HepG2 (cell line): ENCODE data around the gene FAF1. TPM values are rescaled to one million over a fixed set of nuclear protein-coding genes. Genes with fewer than 3 reads are reported as not detected.

ENCODE experiments used
- ATF6 ChIP-seq: sonication (generic); formaldehyde crosslinking; conservative IDR thresholded peaks from 2 replicates; pipeline ENCODE4 v1.4.0; 2020; ENCODE audit warnings: missing genetic modification reagents
- MED1 ChIP-seq: sonication (generic); formaldehyde crosslinking; IDR thresholded peaks from 2 replicates; pipeline ENCODE4 v1.4.0; 2020; ENCODE audit warnings: missing genetic modification reagents
- TFE3 ChIP-seq: IDR thresholded peaks from 2 replicates; pipeline ENCODE4 v1.6.1; 2016
- TRAFD1 ChIP-seq: sonication (generic); formaldehyde crosslinking; IDR thresholded peaks from 2 replicates; pipeline ENCODE4 v1.5.1; 2020; ENCODE audit warnings: missing genetic modification reagents, mild to moderate bottlenecking, borderline replicate concordance
- ZBTB3 ChIP-seq: sonication (generic); formaldehyde crosslinking; IDR thresholded peaks from 2 replicates; pipeline ENCODE4 v1.4.0; 2020; ENCODE audit warnings: low read depth, mild to moderate bottlenecking, moderate library complexity, missing genetic modification reagents, borderline replicate concordance
- ZBTB33 ChIP-seq: sonication (generic); formaldehyde crosslinking; IDR thresholded peaks from 2 replicates; pipeline ENCODE4 v1.4.0; 2020; ENCODE audit warnings: missing genetic modification reagents
- ZFP41 ChIP-seq: sonication (generic); formaldehyde crosslinking; IDR thresholded peaks from 2 replicates; pipeline ENCODE4 v1.4.0; 2020; ENCODE audit warnings: mild to moderate bottlenecking, missing genetic modification reagents, borderline replicate concordance
- ZNF136 ChIP-seq: sonication (generic); formaldehyde crosslinking; IDR thresholded peaks from 2 replicates; pipeline ENCODE4 v1.8.1; 2022; ENCODE audit warnings: low read depth, mild to moderate bottlenecking, moderate library complexity, missing genetic modification reagents
- ZNF142 ChIP-seq: sonication (generic); formaldehyde crosslinking; IDR thresholded peaks from 2 replicates; pipeline ENCODE4 v1.4.0; 2020; ENCODE audit warnings: missing genetic modification reagents
- ZNF451 ChIP-seq: sonication (generic); formaldehyde crosslinking; IDR thresholded peaks from 2 replicates; pipeline ENCODE4 v1.5.0; 2020; ENCODE audit warnings: mild to moderate bottlenecking, missing genetic modification reagents
- ZSCAN31 ChIP-seq: sonication (generic); formaldehyde crosslinking; IDR thresholded peaks from 2 replicates; pipeline ENCODE4 v1.5.0; 2020; ENCODE audit warnings: low read depth, mild to moderate bottlenecking, missing genetic modification reagents
- polyA plus RNA-seq, 8 experiments: library from polyadenylated mRNA; depleted of rRNA in 3 of 8; stranded (reverse) in 7 of 8; unstranded in 1 of 8; fragments of >200 nt; fragmentation: Illumina TruSeq in 4 of 8; extraction: Trizol in 4 of 8; gene quantifications; 2 replicates each; pipeline versions ENCODE4 v1.2.1 to v1.2.3, GENCODE V29; 2011 to 2016; ENCODE audit warnings: low read depth in 4 of 8, missing spikeins in 1 of 8, mixed read lengths in 1 of 8; ENCODE audit not compliant: insufficient read depth in 1 of 8
- total RNA-seq, 5 experiments: library from RNA; depleted of rRNA; stranded (reverse); fragments of >200 nt; fragmentation: Illumina TruSeq; extraction: Trizol; gene quantifications; 2 replicates each; pipeline ENCODE4 v1.2.3, GENCODE V29; 2016; ENCODE audit warnings: low read depth in 1 of 5
- TF ChIP-seq, protein P1 (sequence below): sonication (generic); formaldehyde crosslinking; IDR thresholded peaks from 2 replicates; pipeline ENCODE4 v1.8.0; 2022; ENCODE audit warnings: missing genetic modification reagents, mild to moderate bottlenecking, borderline replicate concordance

The FAF1 gene
- total and polyA plus RNA-seq, 2 of the 13 experiments (the other 11 are each of a cell fraction or from before 2014, with no cell fraction given), result 19.4 to 63.3 TPM

DNA sequence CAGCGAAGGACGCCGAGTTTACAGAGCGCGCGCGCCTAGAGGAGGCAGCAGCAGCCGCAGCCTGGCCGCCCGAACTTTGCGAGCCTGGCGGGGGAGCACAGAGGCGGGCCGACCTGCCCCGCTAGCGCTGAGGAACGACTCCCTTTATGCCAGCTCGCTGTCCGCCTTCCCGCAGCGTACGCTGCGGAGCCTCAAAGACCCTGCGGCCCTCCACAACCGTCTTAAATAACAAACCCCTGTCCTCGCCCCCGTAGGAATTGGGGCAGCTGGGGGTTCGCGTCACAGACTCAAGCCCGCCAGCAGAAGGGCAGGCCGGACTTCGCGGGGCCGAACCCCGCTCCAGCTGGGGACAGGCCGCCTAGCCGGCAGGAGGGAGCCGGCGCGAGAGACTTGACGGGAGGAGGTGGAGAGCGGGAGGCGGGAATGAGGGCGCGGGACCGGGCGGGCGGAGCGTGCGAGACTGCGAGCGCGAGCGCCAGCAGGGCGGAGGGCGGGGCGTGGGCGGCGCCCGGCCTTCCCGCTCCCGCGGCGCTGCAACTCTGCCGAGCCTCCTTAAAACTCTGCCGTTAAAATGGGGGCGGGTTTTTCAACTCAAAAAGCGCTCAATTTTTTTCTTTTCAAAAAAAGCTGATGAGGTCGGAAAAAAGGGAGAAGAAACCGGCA is 8.2 kb upstream of the FAF1 start (continued):
- TF ChIP-seq TRAFD1 (CRISPR knock-in tag), result 0 out of 2 replicates have a peak, but pooled peaks have one; percentile 69
- TF ChIP-seq ZNF142 (CRISPR knock-in tag), result no peak; the same call in 1 of the 2 replicates
- TF ChIP-seq ZBTB33 (CRISPR knock-in tag), result peak; percentile 34; the same call in 1 of the 2 replicates
- peak; percentile 93; the same call in 1 of the 2 replicates for TF ChIP-seq ZNF451 (CRISPR knock-in tag)
- peak; percentile 83; the same call in 1 of the 2 replicates for TF ChIP-seq ZFP41 (CRISPR knock-in tag)
- TF ChIP-seq, protein P1, sequence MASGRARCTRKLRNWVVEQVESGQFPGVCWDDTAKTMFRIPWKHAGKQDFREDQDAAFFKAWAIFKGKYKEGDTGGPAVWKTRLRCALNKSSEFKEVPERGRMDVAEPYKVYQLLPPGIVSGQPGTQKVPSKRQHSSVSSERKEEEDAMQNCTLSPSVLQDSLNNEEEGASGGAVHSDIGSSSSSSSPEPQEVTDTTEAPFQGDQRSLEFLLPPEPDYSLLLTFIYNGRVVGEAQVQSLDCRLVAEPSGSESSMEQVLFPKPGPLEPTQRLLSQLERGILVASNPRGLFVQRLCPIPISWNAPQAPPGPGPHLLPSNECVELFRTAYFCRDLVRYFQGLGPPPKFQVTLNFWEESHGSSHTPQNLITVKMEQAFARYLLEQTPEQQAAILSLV, result peak; percentile 98
- TF ChIP-seq ATF6 (CRISPR knock-in tag), result no peak
- peak; percentile 27; the same call in 1 of the 2 replicates for TF ChIP-seq MED1
- TF ChIP-seq ZBTB3 (CRISPR knock-in tag), result peak; percentile 73; the same call in 1 of the 2 replicates
- peak; percentile 73 for TF ChIP-seq ZSCAN31 (CRISPR knock-in tag)
- no peak for TF ChIP-seq ZNF136 (CRISPR knock-in tag)
- no peak for TF ChIP-seq TFE3 (CRISPR knock-in tag)
